ENCODE results near the gene LRP10. TPM values are rescaled to one million over a fixed set of nuclear protein-coding genes. Genes with fewer than 3 reads are reported as not detected.

Gene LRP10
- total RNA-seq, 1 experiment from 2014 or later = 42.7 TPM

DNA sequence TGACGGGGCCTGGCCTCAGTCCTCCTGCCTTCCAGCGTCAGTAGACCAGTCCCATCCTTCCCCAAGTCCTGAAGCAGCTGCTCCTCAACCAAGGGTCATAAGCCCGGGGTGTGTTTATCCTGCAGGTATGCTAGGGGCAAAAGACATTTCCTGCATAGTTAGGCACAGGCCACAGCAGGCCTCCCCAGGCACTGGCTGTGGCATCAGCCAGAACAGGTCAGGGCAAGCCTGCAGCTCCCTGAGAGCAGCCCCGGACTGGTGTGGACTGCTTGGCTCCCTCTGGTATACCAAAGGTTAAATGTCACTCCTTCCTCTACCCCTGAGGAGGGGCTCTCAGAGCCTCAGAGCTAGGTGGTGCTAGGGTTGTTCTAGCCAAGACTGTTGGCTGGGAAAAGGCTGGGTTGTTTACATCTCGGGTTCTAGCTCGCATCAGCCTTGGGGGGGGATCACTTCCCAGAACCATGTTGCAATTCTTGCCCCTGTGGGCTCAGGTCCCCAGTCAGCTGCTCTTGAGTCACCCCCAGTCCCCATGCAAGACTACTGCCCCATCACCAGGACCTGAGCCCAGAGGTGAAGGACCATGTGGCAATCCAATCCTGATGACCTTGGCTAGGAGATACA is 32.3 kb upstream of the LRP10 start:
- BruUV-seq (replicated peaks) = no TSS peak
- Histone ChIP-seq H3K9me3 (ENCODE audit: control insufficient read depth in 1 of 2, insufficient read depth in 1 of 2, low read depth in 1 of 2, low read length in 2 of 2) (no peaks in the 10 kb centered on the region), H3K9me2 (ENCODE audit: insufficient read depth) (no peaks in the 10 kb centered on the region), H3K27me3 (ENCODE audit: insufficient read depth, low read length) (no peaks in the 10 kb centered on the region), H2AFZ (ENCODE audit: low read depth, low read length, poor library complexity, severe bottlenecking) (no peak overlapping the region), H3K4me3 (replicated peaks in 1 of 2; ENCODE audit: low read depth in 1 of 2, low read length in 2 of 2) (no peak overlapping the region), H3K4me2 (ENCODE audit: low read length) (no peak overlapping the region), H3K79me2 (ENCODE audit: insufficient read depth, low read length) (no peaks in the 10 kb centered on the region), H3K36me3 (ENCODE audit: control insufficient read depth in 1 of 2, insufficient read depth in 2 of 2, low read length in 2 of 2) (peaks cover 3 to 8% of the 10 kb centered on the region in 2 experiments; a peak in 3 of 4 replicates), H4K20me1 (ENCODE audit: insufficient read depth) (no peaks in the 10 kb centered on the region), H3K4me1 (ENCODE audit: control insufficient read depth in 1 of 2, insufficient read depth in 2 of 2, low read length in 2 of 2) (peaks cover 0 to 14% of the 10 kb centered on the region in 2 experiments; a peak in 1 of 4 replicates), H3K9ac (ENCODE audit: low read length) (no peak overlapping the region), H3K27ac (ENCODE audit: low read depth, low read length) (no peak overlapping the region)
- ATAC-seq (no peak), DNase-seq (ENCODE audit: low read depth, low spot score) (no peak)
- ChIA-PET POLR2A (no interaction called here), RAD21 (ENCODE audit: low non-redundant PET in 1 of 2, low total read pairs in 2 of 2, uncharacterized antibody in 2 of 2, unreplicated experiment in 2 of 2) (no interaction called here), CTCF (no interaction called here)
- TF ChIP-seq EZH2 (IDR thresholded peaks at IDR 0.05) (no peak), YY1 (IDR thresholded peaks at IDR 0.05; ENCODE audit: extremely low read depth, insufficient replicate concordance, low read depth, low read length) (no peak), SIN3A (IDR thresholded peaks at IDR 0.05; ENCODE audit: low read depth) (no peak), CEBPB (IDR thresholded peaks at IDR 0.05; ENCODE audit: low read depth) (no peak), RAD21 (IDR thresholded peaks at IDR 0.05; ENCODE audit: low read depth) (no peak), SP1 (IDR thresholded peaks at IDR 0.05; ENCODE audit: low read depth) (no peak), REST (IDR thresholded peaks at IDR 0.05; ENCODE audit: low read depth) (no peak), SRF (IDR thresholded peaks at IDR 0.05; ENCODE audit: low read depth) (no peak), EZH2phosphoT487 (IDR thresholded peaks at IDR 0.05; ENCODE audit: borderline replicate concordance) (no peak), POLR2AphosphoS5 (IDR thresholded peaks at IDR 0.05; ENCODE audit: low read depth, low read length) (no peak), ZFX (IDR thresholded peaks at IDR 0.05) (no peak), TCF7L2 (IDR thresholded peaks at IDR 0.05; ENCODE audit: borderline replicate concordance, extremely low read depth, insufficient read depth, insufficient read length) (no peak), POLR2A (IDR thresholded peaks at IDR 0.05; ENCODE audit: borderline replicate concordance, extremely low read depth, insufficient read depth, insufficient read length) (no peak), CTCF (IDR thresholded peaks at IDR 0.05 in 2 of 3, conservative IDR thresholded peaks at IDR 0.05 in 1 of 3; ENCODE audit: borderline replicate concordance in 1 of 3, insufficient read depth in 1 of 3, low read depth in 2 of 3, low read length in 2 of 3) (no peak), JUND (IDR thresholded peaks at IDR 0.05) (no peak), FOSL1 (IDR thresholded peaks at IDR 0.05; ENCODE audit: low read depth) (no peak), ZNF274 (IDR thresholded peaks at IDR 0.05; ENCODE audit: low read depth, low read length) (no peak), ELF1 (IDR thresholded peaks at IDR 0.05; ENCODE audit: borderline replicate concordance, low read depth) (no peak)
- TF ChIP-seq, protein P1, sequence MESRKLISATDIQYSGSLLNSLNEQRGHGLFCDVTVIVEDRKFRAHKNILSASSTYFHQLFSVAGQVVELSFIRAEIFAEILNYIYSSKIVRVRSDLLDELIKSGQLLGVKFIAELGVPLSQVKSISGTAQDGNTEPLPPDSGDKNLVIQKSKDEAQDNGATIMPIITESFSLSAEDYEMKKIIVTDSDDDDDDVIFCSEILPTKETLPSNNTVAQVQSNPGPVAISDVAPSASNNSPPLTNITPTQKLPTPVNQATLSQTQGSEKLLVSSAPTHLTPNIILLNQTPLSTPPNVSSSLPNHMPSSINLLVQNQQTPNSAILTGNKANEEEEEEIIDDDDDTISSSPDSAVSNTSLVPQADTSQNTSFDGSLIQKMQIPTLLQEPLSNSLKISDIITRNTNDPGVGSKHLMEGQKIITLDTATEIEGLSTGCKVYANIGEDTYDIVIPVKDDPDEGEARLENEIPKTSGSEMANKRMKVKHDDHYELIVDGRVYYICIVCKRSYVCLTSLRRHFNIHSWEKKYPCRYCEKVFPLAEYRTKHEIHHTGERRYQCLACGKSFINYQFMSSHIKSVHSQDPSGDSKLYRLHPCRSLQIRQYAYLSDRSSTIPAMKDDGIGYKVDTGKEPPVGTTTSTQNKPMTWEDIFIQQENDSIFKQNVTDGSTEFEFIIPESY (IDR thresholded peaks at IDR 0.05; ENCODE audit: extremely low read depth, insufficient replicate concordance, low read length) = no peak
- TF ChIP-seq, protein P2, sequence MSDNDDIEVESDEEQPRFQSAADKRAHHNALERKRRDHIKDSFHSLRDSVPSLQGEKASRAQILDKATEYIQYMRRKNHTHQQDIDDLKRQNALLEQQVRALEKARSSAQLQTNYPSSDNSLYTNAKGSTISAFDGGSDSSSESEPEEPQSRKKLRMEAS (IDR thresholded peaks at IDR 0.05) = no peak
- intact Hi-C loops (cut with micrococcal nuclease) = no loop called here
